NCI-H748 (cell line): Measurements from ENCODE around the gene DYNC1I1.
"Not testable (repeated sequence)": the region's sequence is repeated elsewhere in the genome, so short reads cannot be mapped to it uniquely, and the experiment has no call there.

Experiments
- DNase-seq: peaks from one replicate; lab custom pipeline; 2025; ENCODE audit not compliant: unreplicated experiment; lab: John Stamatoyannopoulos, UW

Gene DYNC1I1

GRCh38 chr7:95906851-95907250 is 134.5 kb downstream of the DYNC1I1 start:
- peak; percentile 80 for DNase-seq

GRCh38 chr7:95907337-95907736 is 135.0 kb downstream of the DYNC1I1 start:
- no peak for DNase-seq

GRCh38 chr7:95908499-95908898 is 136.1 kb downstream of the DYNC1I1 start:
- no peak for DNase-seq

GRCh38 chr7:95910341-95910740 is 138.0 kb downstream of the DYNC1I1 start:
- no peak for DNase-seq

GRCh38 chr7:95915731-95916130 is 143.4 kb downstream of the DYNC1I1 start:
- DNase-seq, result peak; percentile 66

- peak; percentile 89 for DNase-seq
These were observed 144.4 kb downstream of the DYNC1I1 start for GRCh38 chr7:95916573-95917297.

- DNase-seq, result peak; percentile 52
These were observed 145.3 kb downstream of the DYNC1I1 start for GRCh38 chr7:95917634-95918033.

- DNase-seq, result no peak
These were observed 147.2 kb downstream of the DYNC1I1 start for GRCh38 chr7:95919556-95919955.

GRCh38 chr7:95921543-95921942 is 149.2 kb downstream of the DYNC1I1 start:
- no peak for DNase-seq

- no peak for DNase-seq
These were observed 149.8 kb downstream of the DYNC1I1 start for GRCh38 chr7:95922191-95922590.

- DNase-seq, result peak; percentile 86
These were observed 152.9 kb downstream of the DYNC1I1 start for GRCh38 chr7:95925236-95925635.

GRCh38 chr7:95925971-95926370 is 153.6 kb downstream of the DYNC1I1 start:
- peak; percentile 18 for DNase-seq

GRCh38 chr7:95927756-95928155 is 155.4 kb downstream of the DYNC1I1 start:
- DNase-seq, result peak; percentile 53

- no peak for DNase-seq
These were observed 157.4 kb downstream of the DYNC1I1 start for GRCh38 chr7:95929710-95930280.

GRCh38 chr7:95931460-95932232 is 159.3 kb downstream of the DYNC1I1 start:
- no peak for DNase-seq

GRCh38 chr7:95933618-95934017 is 161.3 kb downstream of the DYNC1I1 start:
- peak; percentile 98 for DNase-seq

- DNase-seq, result not testable (repeated sequence)
These were observed 172.5 kb downstream of the DYNC1I1 start for GRCh38 chr7:95944867-95945266.

- no peak for DNase-seq
These were observed 178.3 kb downstream of the DYNC1I1 start for GRCh38 chr7:95950698-95951097.

GRCh38 chr7:95951531-95951930 is 179.2 kb downstream of the DYNC1I1 start:
- DNase-seq, result no peak

- no peak for DNase-seq
These were observed 179.8 kb downstream of the DYNC1I1 start for GRCh38 chr7:95951997-95952795.

- DNase-seq, result no peak
These were observed 180.5 kb downstream of the DYNC1I1 start for GRCh38 chr7:95952851-95953250.
